CD14-positive monocyte (primary cell): ENCODE measurements around the gene DGKB. TPM values are rescaled to one million over a fixed set of nuclear protein-coding genes. Genes with fewer than 3 reads are reported as not detected.
"Not testable (repeated sequence)": the region's sequence is repeated elsewhere in the genome, so short reads cannot be mapped to it uniquely, and the experiment has no call there.

ENCODE experiments used
- DNase-seq, 3 donors: peaks; one replicate each; pipeline ENCODE4 v3.0.0-alpha.2; 2011 to 2022
- H2AFZ ChIP-seq: 2 replicates; pipeline ENCODE4 v1.6.0; 2012; ENCODE audit warnings: mild to moderate bottlenecking, low read depth, low read length, inconsistent platforms; ENCODE audit not compliant: insufficient read depth, poor library complexity, severe bottlenecking
- H3K27ac ChIP-seq, 2 donors: 1 replicate in 1 of 2; 2 replicates in 1 of 2; pipeline ENCODE4 v1.5.1; 2012 to 2013; ENCODE audit warnings: low read length in 2 of 2, control low read depth in 1 of 2, inconsistent platforms in 1 of 2, low read depth in 1 of 2, mild to moderate bottlenecking in 1 of 2
- H3K27me3 ChIP-seq, 2 donors: one replicate each; pipeline versions ENCODE4 v1.6.0 to v1.6.1; 2011 to 2013; ENCODE audit warnings: low read length in 2 of 2; ENCODE audit not compliant: control insufficient read depth in 2 of 2, insufficient read depth in 2 of 2
- H3K36me3 ChIP-seq, 2 donors: replicated peaks in 1 of 2; 1 replicate in 1 of 2; 2 replicates in 1 of 2; pipeline versions ENCODE4 v1.5.1 to v1.6.1; 2012 to 2013; ENCODE audit warnings: low read length in 2 of 2, control low read depth in 1 of 2, inconsistent platforms in 1 of 2, mild to moderate bottlenecking in 1 of 2; ENCODE audit not compliant: insufficient read depth in 2 of 2, control insufficient read depth in 1 of 2
- H3K4me1 ChIP-seq, 2 donors: 1 replicate in 1 of 2; 2 replicates in 1 of 2; pipeline versions ENCODE4 v1.5.1 to v1.6.1; 2012 to 2013; ENCODE audit warnings: low read length in 2 of 2, control low read depth in 1 of 2, inconsistent platforms in 1 of 2, mild to moderate bottlenecking in 1 of 2, moderate library complexity in 1 of 2; ENCODE audit not compliant: insufficient read depth in 2 of 2, control insufficient read depth in 1 of 2
- H3K4me2 ChIP-seq: replicated peaks from 2 replicates; pipeline ENCODE3; 2012; ENCODE audit warnings: low read length, moderate library complexity, mild to moderate bottlenecking; ENCODE audit not compliant: poor library complexity, severe bottlenecking; ENCODE audit errors: extremely low read depth
- H3K4me3 ChIP-seq, 3 experiments: fragments of 200-600 bp in 1 of 3; sonication (generic) in 1 of 3; replicated peaks in 1 of 3; 1 replicate in 2 of 3; 2 replicates in 1 of 3; pipeline ENCODE4 v1.5.1; 2011 to 2013; ENCODE audit warnings: low read length in 3 of 3, mild to moderate bottlenecking in 3 of 3, control low read depth in 2 of 3, low read depth in 2 of 3, inconsistent platforms in 1 of 3, moderate library complexity in 1 of 3
- H3K79me2 ChIP-seq: 2 replicates; pipeline ENCODE4 v1.6.0; 2012; ENCODE audit warnings: mild to moderate bottlenecking, control low read depth, inconsistent platforms, low read length, moderate library complexity; ENCODE audit not compliant: insufficient read depth
- H3K9ac ChIP-seq: 2 replicates; pipeline ENCODE4 v1.6.0; 2017; ENCODE audit warnings: low read length, mild to moderate bottlenecking; ENCODE audit not compliant: insufficient read depth, poor library complexity, severe bottlenecking
- H3K9me3 ChIP-seq, 2 donors: replicated peaks in 1 of 2; 1 replicate in 1 of 2; 2 replicates in 1 of 2; pipeline versions ENCODE4 v1.5.1 to v1.6.1; 2012 to 2013; ENCODE audit warnings: low read length in 2 of 2, control low read depth in 1 of 2; ENCODE audit not compliant: control insufficient read depth in 1 of 2, insufficient read depth in 1 of 2
- H4K20me1 ChIP-seq: 2 replicates; pipeline ENCODE4 v1.6.0; 2012; ENCODE audit warnings: mild to moderate bottlenecking, low read length, control low read depth, moderate library complexity; ENCODE audit not compliant: insufficient read depth
- H3K27ac Mint-ChIP-seq, 7 donors: one replicate each; pipeline ENCODE4 v1.8.0; 2020; ENCODE audit warnings: mild to moderate bottlenecking in 7 of 7, mixed read lengths in 7 of 7, moderate library complexity in 6 of 7, inconsistent platforms in 2 of 7
- H3K27me3 Mint-ChIP-seq, 3 donors: one replicate each; pipeline ENCODE4 v1.8.0; 2021 to 2022; ENCODE audit warnings: low read depth in 3 of 3, mild to moderate bottlenecking in 3 of 3, mixed read lengths in 3 of 3, moderate library complexity in 3 of 3, inconsistent platforms in 1 of 3
- H3K36me3 Mint-ChIP-seq, 2 donors: one replicate each; pipeline ENCODE4 v1.8.0; 2020; ENCODE audit warnings: mixed read lengths in 2 of 2, inconsistent platforms in 1 of 2, mild to moderate bottlenecking in 1 of 2
- H3K4me1 Mint-ChIP-seq: one replicate; pipeline ENCODE4 v1.8.0; 2020; ENCODE audit warnings: mild to moderate bottlenecking, mixed read lengths
- H3K4me3 Mint-ChIP-seq, 2 donors: one replicate each; pipeline ENCODE4 v1.8.0; 2020; ENCODE audit warnings: mild to moderate bottlenecking in 2 of 2, mixed read lengths in 2 of 2, moderate library complexity in 1 of 2
- H3K9me3 Mint-ChIP-seq, 7 donors: one replicate each; pipeline ENCODE4 v1.8.0; 2020 to 2022; ENCODE audit warnings: mixed read lengths in 7 of 7, mild to moderate bottlenecking in 6 of 7, moderate library complexity in 6 of 7, inconsistent platforms in 2 of 7
- WGBS: methylation state at CpG from one replicate; pipeline ENCODE4 v1.1.5; 2013; ENCODE audit warnings: missing lambda C conversion rate; ENCODE audit not compliant: insufficient coverage; 5-methylcytosine and 5-hydroxymethylcytosine counted together
- intact Hi-C, 2 donors: fragments of 100-400 bp; cut with micrococcal nuclease; formaldehyde crosslinking; loops; one replicate each; pipeline versions ENCODE4 v1.15.0 to v1.15.1; 2023
- polyA plus RNA-seq, 3 donors: library from polyadenylated mRNA; depleted of rRNA in 1 of 3; unstranded in 2 of 3; stranded (reverse) in 1 of 3; fragments of 300-500 nt in 2 of 3; fragments of >200 nt in 1 of 3; fragmentation: Illumina TruSeq in 2 of 3; gene quantifications; 1 replicate in 2 of 3; 2 replicates in 1 of 3; pipeline ENCODE4 v1.2.3, GENCODE V29; 2012 to 2021
- TF ChIP-seq, protein P1 (sequence below): fragments of 200-600 bp; IDR thresholded peaks from one replicate; pipeline ENCODE4 v1.8.0; 2022; ENCODE audit warnings: antibody characterized with exemption, mild to moderate bottlenecking

DGKB gene
- polyA plus RNA-seq, 3 donors: not detected

DNA sequence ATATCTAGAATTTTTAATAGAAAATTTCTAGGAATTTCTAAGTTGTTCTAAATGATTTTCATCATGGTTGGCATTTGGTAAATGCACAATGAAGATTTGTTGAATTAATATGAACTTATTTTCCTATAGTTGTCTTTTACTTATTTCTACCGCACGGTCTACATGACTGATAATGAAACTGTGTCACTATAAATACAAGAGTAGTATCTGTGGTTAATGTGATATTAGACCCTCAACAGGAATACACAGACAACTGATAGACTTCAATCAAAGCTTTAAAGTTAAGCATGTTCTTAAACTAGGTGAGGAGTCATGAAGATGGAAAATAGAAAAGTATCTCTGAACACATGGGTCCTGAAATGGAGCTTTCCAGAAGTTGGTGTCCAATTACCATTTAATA lies 615.2 kb downstream of the DGKB start:
- no peak for DNase-seq
- no peak overlapping the region for H3K4me2 ChIP-seq
- H3K4me1 Mint-ChIP-seq: no peaks in the 10 kb centered on the region
- H3K79me2 ChIP-seq: no peaks in the 10 kb centered on the region
- H3K9ac ChIP-seq: no peak overlapping the region
- no peak overlapping the region for H2AFZ ChIP-seq
- H4K20me1 ChIP-seq: no peaks in the 10 kb centered on the region
- no peaks in the 10 kb centered on the region for H3K36me3 ChIP-seq
- no peak overlapping the region for H3K27ac ChIP-seq
- intact Hi-C loops: no loop called here
- no peaks in the 10 kb centered on the region for H3K36me3 Mint-ChIP-seq
- no peaks in the 10 kb centered on the region for H3K27me3 Mint-ChIP-seq
- H3K4me3 ChIP-seq: no peak overlapping the region
- no CpG with 5 or more reads among the region's 2 CpGs for WGBS
- no peak overlapping the region for H3K27ac Mint-ChIP-seq
- H3K27me3 ChIP-seq: no peaks in the 10 kb centered on the region
- no peak overlapping the region for H3K4me3 Mint-ChIP-seq
- H3K9me3 Mint-ChIP-seq: peaks cover 0 to 4% (median 2%) of the 10 kb centered on the region in 7 donors
- no peaks in the 10 kb centered on the region for H3K4me1 ChIP-seq
- TF ChIP-seq, protein P1, sequence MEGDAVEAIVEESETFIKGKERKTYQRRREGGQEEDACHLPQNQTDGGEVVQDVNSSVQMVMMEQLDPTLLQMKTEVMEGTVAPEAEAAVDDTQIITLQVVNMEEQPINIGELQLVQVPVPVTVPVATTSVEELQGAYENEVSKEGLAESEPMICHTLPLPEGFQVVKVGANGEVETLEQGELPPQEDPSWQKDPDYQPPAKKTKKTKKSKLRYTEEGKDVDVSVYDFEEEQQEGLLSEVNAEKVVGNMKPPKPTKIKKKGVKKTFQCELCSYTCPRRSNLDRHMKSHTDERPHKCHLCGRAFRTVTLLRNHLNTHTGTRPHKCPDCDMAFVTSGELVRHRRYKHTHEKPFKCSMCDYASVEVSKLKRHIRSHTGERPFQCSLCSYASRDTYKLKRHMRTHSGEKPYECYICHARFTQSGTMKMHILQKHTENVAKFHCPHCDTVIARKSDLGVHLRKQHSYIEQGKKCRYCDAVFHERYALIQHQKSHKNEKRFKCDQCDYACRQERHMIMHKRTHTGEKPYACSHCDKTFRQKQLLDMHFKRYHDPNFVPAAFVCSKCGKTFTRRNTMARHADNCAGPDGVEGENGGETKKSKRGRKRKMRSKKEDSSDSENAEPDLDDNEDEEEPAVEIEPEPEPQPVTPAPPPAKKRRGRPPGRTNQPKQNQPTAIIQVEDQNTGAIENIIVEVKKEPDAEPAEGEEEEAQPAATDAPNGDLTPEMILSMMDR: no peak
- H3K9me3 ChIP-seq: peaks cover 0 to 4% of the 10 kb centered on the region in 2 donors

DNA sequence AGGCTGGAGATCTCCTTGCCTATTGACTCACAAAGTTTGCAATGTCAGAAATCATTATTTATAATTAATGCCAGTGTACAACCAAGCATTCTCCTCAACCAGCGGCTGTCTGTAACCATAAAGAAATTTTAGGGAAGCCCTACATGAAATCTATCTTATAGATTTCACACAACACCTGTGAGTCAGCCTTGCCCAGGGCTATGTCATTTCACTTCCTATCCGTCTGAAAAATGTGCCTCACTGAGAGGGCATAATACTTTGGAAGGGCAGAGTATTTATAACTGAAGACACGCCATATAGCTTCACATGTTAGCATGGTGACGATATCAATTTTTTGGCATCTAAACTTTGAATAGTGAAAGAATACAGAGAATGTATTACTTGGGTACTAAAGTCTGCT lies 616.5 kb downstream of the DGKB start:
- no peaks in the 10 kb centered on the region for H3K4me1 ChIP-seq
- H2AFZ ChIP-seq: no peak overlapping the region
- no peaks in the 10 kb centered on the region for H3K36me3 ChIP-seq
- H4K20me1 ChIP-seq: no peaks in the 10 kb centered on the region
- 100% methylated on average over 3 of the region's 4 CpGs for WGBS
- Mint-ChIP-seq H3K27ac (no peak overlapping the region), H3K4me3 (no peak overlapping the region), H3K9me3 (peaks cover 0 to 4% (median 2%) of the 10 kb centered on the region in 7 donors), H3K27me3 (no peaks in the 10 kb centered on the region), H3K36me3 (no peaks in the 10 kb centered on the region), H3K4me1 (no peaks in the 10 kb centered on the region)
- H3K27ac ChIP-seq: no peak overlapping the region
- intact Hi-C loops: no loop called here
- no peaks in the 10 kb centered on the region for H3K79me2 ChIP-seq
- no peaks in the 10 kb centered on the region for H3K27me3 ChIP-seq
- DNase-seq: no peak
- TF ChIP-seq, protein P1: no peak
- peaks cover 0 to 4% of the 10 kb centered on the region in 2 donors for H3K9me3 ChIP-seq
- H3K9ac ChIP-seq: no peak overlapping the region
- H3K4me2 ChIP-seq: no peak overlapping the region
- no peak overlapping the region for H3K4me3 ChIP-seq

DNA sequence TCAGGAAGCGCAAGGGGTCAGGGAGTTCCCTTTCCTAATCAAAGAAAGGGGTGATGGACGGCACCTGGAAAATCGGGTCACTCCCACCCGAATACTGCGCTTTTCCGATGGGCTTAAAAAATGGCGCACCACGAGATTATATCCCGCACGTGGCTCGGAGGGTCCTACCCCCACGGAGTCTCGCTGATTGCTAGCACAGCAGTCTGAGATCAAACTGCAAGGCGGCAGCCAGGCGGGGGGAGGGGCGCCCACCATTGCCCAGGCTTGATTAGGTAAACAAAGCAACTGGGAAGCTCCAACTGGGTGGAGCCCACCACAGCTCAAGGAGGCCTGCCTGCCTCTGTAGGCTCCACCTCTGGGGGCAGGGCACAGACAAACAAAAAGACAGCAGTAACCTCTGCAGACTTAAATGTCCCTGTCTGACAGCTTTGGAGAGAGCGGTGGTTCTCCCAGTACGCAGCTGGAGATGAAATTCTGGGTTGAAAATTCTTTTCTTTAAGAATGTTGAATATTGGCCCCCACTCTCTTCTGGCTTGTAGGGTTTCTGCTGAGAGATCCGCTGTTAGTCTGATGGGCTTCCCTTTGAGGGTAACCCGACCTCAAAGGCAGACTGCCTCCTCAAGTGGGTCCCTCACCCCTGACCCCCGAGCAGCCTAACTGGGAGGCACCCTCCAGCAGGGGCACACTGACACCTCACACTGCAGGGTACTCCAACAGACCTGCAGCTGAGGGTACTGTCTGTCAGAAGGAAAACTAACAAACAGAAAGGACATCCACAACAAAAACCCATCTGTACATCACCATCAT lies 623.3 kb downstream of the DGKB start:
- H3K36me3 ChIP-seq, H3K4me1 ChIP-seq, H3K9me3 ChIP-seq, H3K9ac ChIP-seq, H3K27me3 ChIP-seq, H4K20me1 ChIP-seq, H3K27me3 Mint-ChIP-seq, H3K4me2 ChIP-seq, H3K4me3 ChIP-seq, H3K79me2 ChIP-seq, DNase-seq, H3K36me3 Mint-ChIP-seq, H3K27ac Mint-ChIP-seq, intact Hi-C loops, H2AFZ ChIP-seq, H3K27ac ChIP-seq, H3K4me1 Mint-ChIP-seq, H3K4me3 Mint-ChIP-seq: not testable (repeated sequence)
- H3K9me3 Mint-ChIP-seq: peaks cover 3 to 19% (median 9%) of the 10 kb centered on the region in 7 donors
- 50% methylated on average over 12 of the region's 21 CpGs for WGBS
